Common myeloid progenitor, CD34-positive (primary cell): ENCODE measurements around the gene NUDT9.
"Not testable (repeated sequence)": the region's sequence is repeated elsewhere in the genome, so short reads cannot be mapped to it uniquely, and the experiment has no call there.

ENCODE experiments used
- CTCF ChIA-PET: fragments of 350-600 bp; sonication (Branson Sonifier 250); formaldehyde crosslinking; loops from one replicate; lab custom pipeline; 2021; ENCODE audit warnings: antibody characterized with exemption; lab: Charles Lee
- POLR2A ChIA-PET: fragments of 350-600 bp; sonication (Branson Sonifier 250); formaldehyde crosslinking; loops from one replicate; lab custom pipeline; 2021; ENCODE audit warnings: antibody characterized with exemption; lab: Charles Lee
- DNase-seq, 3 donors: peaks; one replicate each; pipeline versions ENCODE4 v3.0.0 to v3.0.0-alpha.2; 2013
- H3K27ac ChIP-seq, 2 experiments: 1 replicate in 1 of 2; 2 replicates in 1 of 2; pipeline ENCODE4 v1.7.0; 2013; ENCODE audit warnings: inconsistent platforms in 2 of 2, low read length in 2 of 2, mild to moderate bottlenecking in 2 of 2, low read depth in 1 of 2, moderate library complexity in 1 of 2; ENCODE audit not compliant: severe bottlenecking in 2 of 2, insufficient read depth in 1 of 2, poor library complexity in 1 of 2
- H3K27me3 ChIP-seq, 5 experiments: replicated peaks in 2 of 5; 1 replicate in 3 of 5; 2 replicates in 2 of 5; pipeline versions ENCODE4 v1.6.1 to v1.7.0; 2013; ENCODE audit warnings: low read length in 4 of 5, mild to moderate bottlenecking in 2 of 5, moderate library complexity in 2 of 5, inconsistent platforms in 1 of 5; ENCODE audit not compliant: insufficient read depth in 5 of 5, control insufficient read depth in 4 of 5
- H3K36me3 ChIP-seq, 4 experiments: 1 replicate in 2 of 4; 2 replicates in 2 of 4; pipeline versions ENCODE4 v1.6.1 to v1.7.0; 2013; ENCODE audit warnings: low read length in 3 of 4, control low read depth in 1 of 4, mild to moderate bottlenecking in 1 of 4; ENCODE audit not compliant: control insufficient read depth in 4 of 4, insufficient read depth in 4 of 4
- H3K4me1 ChIP-seq, 4 experiments: 1 replicate in 3 of 4; 2 replicates in 1 of 4; pipeline versions ENCODE4 v1.6.1 to v1.7.1; 2013; ENCODE audit warnings: low read length in 3 of 4, mild to moderate bottlenecking in 3 of 4, control low read depth in 1 of 4, inconsistent platforms in 1 of 4, moderate library complexity in 1 of 4; ENCODE audit not compliant: control insufficient read depth in 4 of 4, insufficient read depth in 4 of 4; ENCODE audit errors: control extremely low read depth in 1 of 4
- H3K4me3 ChIP-seq, 7 experiments: 1 replicate in 4 of 7; 2 replicates in 3 of 7; pipeline versions ENCODE4 v1.5.1 to v1.7.0; 2013; ENCODE audit warnings: mild to moderate bottlenecking in 7 of 7, low read length in 6 of 7, moderate library complexity in 6 of 7, inconsistent platforms in 2 of 7, low read depth in 2 of 7, control low read depth in 1 of 7; ENCODE audit not compliant: insufficient read depth in 4 of 7, control insufficient read depth in 1 of 7; ENCODE audit errors: extremely low read depth in 1 of 7
- H3K9me3 ChIP-seq, 5 experiments: 1 replicate in 4 of 5; 2 replicates in 1 of 5; pipeline versions ENCODE4 v1.6.1 to v1.7.1; 2013; ENCODE audit warnings: low read length in 4 of 5, mild to moderate bottlenecking in 2 of 5, inconsistent platforms in 1 of 5, low read depth in 1 of 5, moderate library complexity in 1 of 5; ENCODE audit not compliant: control insufficient read depth in 4 of 5, insufficient read depth in 2 of 5; ENCODE audit errors: control extremely low read depth in 1 of 5
- WGBS: methylation state at CpG from one replicate; pipeline ENCODE4 v1.1.5; 2013; ENCODE audit not compliant: insufficient coverage; 5-methylcytosine and 5-hydroxymethylcytosine counted together

The NUDT9 gene

GRCh38 chr4:87418410-87418809 is 4.0 kb upstream of the NUDT9 start:
- H3K27me3 ChIP-seq, CTCF ChIA-PET, H3K27ac ChIP-seq, H3K36me3 ChIP-seq, H3K9me3 ChIP-seq, DNase-seq, H3K4me3 ChIP-seq, POLR2A ChIA-PET: not testable (repeated sequence)
- WGBS: 94% methylated on average over 4 of the region's 4 CpGs
- peaks cover 5 to 12% (median 8%) of the 10 kb centered on the region in 4 experiments for H3K4me1 ChIP-seq

- WGBS: 61% methylated on average over 5 of the region's 5 CpGs
- Histone ChIP-seq H3K27me3 (no peaks in the 10 kb centered on the region), H3K36me3 (no peaks in the 10 kb centered on the region), H3K4me3 (no peak overlapping the region), H3K9me3 (no peaks in the 10 kb centered on the region), H3K4me1 (peaks cover 10 to 22% (median 13%) of the 10 kb centered on the region in 4 experiments), H3K27ac (no peak overlapping the region)
- POLR2A ChIA-PET: interaction anchor here (1.2 kb wide), 1 partner anchor 16 kb away, joined by 3 read pairs; no protein-coding TSS in a partner anchor
- CTCF ChIA-PET: interaction anchor here (0.6 to 1.6 kb wide), 3 partner anchors 9 to 46 kb away, joined by 3 to 5 read pairs (median 3); no protein-coding TSS in a partner anchor
- DNase-seq: no peak
These were observed 2.7 kb upstream of the NUDT9 start for GRCh38 chr4:87419578-87420249.

GRCh38 chr4:87420276-87420830 is 2.0 kb upstream of the NUDT9 start:
- 100% methylated on average over 1 of the region's 4 CpGs for WGBS
- POLR2A ChIA-PET: interaction anchor here (1.2 kb wide), 1 partner anchor 16 kb away, joined by 3 read pairs; no protein-coding TSS in a partner anchor

GRCh38 chr4:87423317-87424098 is 1.1 kb downstream of the NUDT9 start:
- ChIA-PET POLR2A (interaction anchor here (1.2 kb wide), 1 partner anchor 33 kb away, joined by 6 read pairs; the partner anchor contains the start of gene HSD17B11), CTCF (interaction anchor here (0.8 to 1.3 kb wide), 3 partner anchors 35 to 262 kb away, joined by 3 read pairs; no protein-coding TSS in a partner anchor)
- Histone ChIP-seq H3K4me1 (peaks cover 10 to 22% (median 13%) of the 10 kb centered on the region in 4 experiments), H3K4me3 (peak overlapping the region in 6 of 7 experiments; percentile 81 to 100 (median 94)), H3K27me3 (no peaks in the 10 kb centered on the region), H3K36me3 (no peaks in the 10 kb centered on the region), H3K9me3 (no peaks in the 10 kb centered on the region), H3K27ac (peak overlapping the region; percentile 80 to 87)
- WGBS: 14% methylated on average over 1 of the region's 3 CpGs
- peak; percentile 14 to 34 (median 28) for DNase-seq

More at GRCh38 chr4:87420276-87420830, 2.0 kb upstream of the NUDT9 start:
- no peak for DNase-seq
- H3K27ac ChIP-seq: no peak overlapping the region
- no peaks in the 10 kb centered on the region for H3K27me3 ChIP-seq
- CTCF ChIA-PET: interaction anchor here (0.6 to 2.6 kb wide), 6 partner anchors 10 to 180 kb away, joined by 3 to 13 read pairs (median 3); partner anchors contain the start of gene HSD17B11
- no peak overlapping the region for H3K4me3 ChIP-seq
- H3K9me3 ChIP-seq: no peaks in the 10 kb centered on the region
- H3K36me3 ChIP-seq: no peaks in the 10 kb centered on the region
- H3K4me1 ChIP-seq: peaks cover 10 to 22% (median 13%) of the 10 kb centered on the region in 4 experiments

- H3K27ac ChIP-seq, H3K9me3 ChIP-seq, H3K36me3 ChIP-seq, POLR2A ChIA-PET, DNase-seq, H3K27me3 ChIP-seq: not testable (repeated sequence)
- WGBS: 98% methylated on average over 8 of the region's 22 CpGs
- H3K4me1 ChIP-seq: peaks cover 10 to 22% (median 13%) of the 10 kb centered on the region in 4 experiments
- CTCF ChIA-PET: interaction anchor here (0.8 to 1.3 kb wide), 2 partner anchors 36 to 263 kb away, joined by 3 read pairs; no protein-coding TSS in a partner anchor
- peak overlapping the region in 6 of 7 experiments; percentile 43 to 100 (median 90) for H3K4me3 ChIP-seq
These were observed 1.7 kb downstream of the NUDT9 start for GRCh38 chr4:87424099-87424543.

GRCh38 chr4:87425711-87426110 is 3.3 kb downstream of the NUDT9 start:
- DNase-seq: peak in 1 of 3 donors; percentile 27
- Histone ChIP-seq H3K36me3 (no peaks in the 10 kb centered on the region), H3K27me3 (no peaks in the 10 kb centered on the region), H3K27ac (no peak overlapping the region), H3K4me1 (peaks cover 10 to 22% (median 13%) of the 10 kb centered on the region in 4 experiments), H3K4me3 (no peak overlapping the region), H3K9me3 (no peaks in the 10 kb centered on the region)
- WGBS: 100% methylated on average over 2 of the region's 2 CpGs
- ChIA-PET CTCF (interaction anchor here (1.5 kb wide), 1 partner anchor 45 kb away, joined by 4 read pairs; no protein-coding TSS in a partner anchor), POLR2A (no interaction called here)
